Memory B cell (primary cell): ENCODE results near the gene EIF4G3.

Source experiments
- ATAC-seq: fragments of 150-1000 bp; cut with Tn5 transposase; 2 replicates; pipeline ENCODE4 v1.10.0; 2021; ENCODE audit warnings: low read depth, mild to moderate bottlenecking, moderate library complexity
- DNase-seq, 2 donors: peaks; one replicate each; pipeline ENCODE4 v3.0.0; 2022; ENCODE audit warnings: low spot score in 2 of 2
- H3K27ac Mint-ChIP-seq: one replicate; pipeline ENCODE4 v1.8.0; 2022; ENCODE audit warnings: mild to moderate bottlenecking, moderate library complexity, mixed read lengths
- H3K27me3 Mint-ChIP-seq: one replicate; pipeline ENCODE4 v1.8.0; 2022; ENCODE audit warnings: mixed read lengths
- H3K36me3 Mint-ChIP-seq: one replicate; pipeline ENCODE4 v1.8.0; 2022; ENCODE audit warnings: mild to moderate bottlenecking, mixed read lengths
- H3K4me1 Mint-ChIP-seq: one replicate; pipeline ENCODE4 v1.8.0; 2022; ENCODE audit warnings: mixed read lengths
- H3K4me3 Mint-ChIP-seq: one replicate; pipeline ENCODE4 v1.8.0; 2022; ENCODE audit warnings: mild to moderate bottlenecking, moderate library complexity, mixed read lengths
- H3K9me3 Mint-ChIP-seq: one replicate; pipeline ENCODE4 v1.8.0; 2022; ENCODE audit warnings: mixed read lengths

EIF4G3 gene

GRCh38 chr1:20760322-20760721 is 416.4 kb downstream of the EIF4G3 start:
- peaks cover 41% of the 10 kb centered on the region for H3K36me3 Mint-ChIP-seq
- no peaks in the 10 kb centered on the region for H3K9me3 Mint-ChIP-seq
- ATAC-seq (no peak), DNase-seq (no peak)
- H3K4me3 Mint-ChIP-seq, result no peak overlapping the region
- no peaks in the 10 kb centered on the region for H3K27me3 Mint-ChIP-seq
- no peak overlapping the region for H3K27ac Mint-ChIP-seq
- no peaks in the 10 kb centered on the region for H3K4me1 Mint-ChIP-seq
